Thyroid gland (tissue), 4 donors: ENCODE measurements around the gene FAM78B.

Experiments
- POLR2A ChIP-seq, 2 donors: fragments of 450-650 bp; IDR thresholded peaks; one replicate each; pipeline ENCODE4 v1.6.1; 2017; ENCODE audit warnings: antibody characterized with exemption in 2 of 2, mild to moderate bottlenecking in 2 of 2, moderate library complexity in 1 of 2
- TF ChIP-seq, protein P1 (sequence below), 6 experiments: fragments of 200-600 bp in 3 of 6; fragments of 450-650 bp in 3 of 6; sonication (generic) in 3 of 6; IDR thresholded peaks; one replicate each; pipeline ENCODE4 v1.5.1; 2016 to 2019; ENCODE audit warnings: antibody characterized with exemption in 6 of 6, mild to moderate bottlenecking in 2 of 6, inconsistent platforms in 1 of 6, moderate library complexity in 1 of 6

DNA sequence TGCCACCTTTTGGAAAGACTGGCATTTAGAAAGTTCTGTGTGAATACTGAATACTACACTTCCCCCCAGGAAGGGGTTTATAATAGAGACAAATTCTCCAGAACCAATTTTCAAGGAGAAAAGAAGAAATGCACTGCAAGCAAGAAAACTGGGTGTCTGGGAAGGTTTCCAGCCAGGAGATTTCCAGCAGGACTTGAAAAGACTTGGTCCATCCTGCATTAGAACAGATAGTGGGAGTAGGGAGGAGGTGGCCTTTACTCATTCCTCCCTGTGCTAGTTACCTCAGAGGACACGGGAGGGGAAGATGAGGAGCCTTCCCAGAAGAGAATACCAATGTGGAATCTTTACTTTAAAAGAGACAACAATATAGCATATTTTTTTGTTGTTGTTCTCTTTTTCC lies 52.4 kb downstream of the FAM78B start:
- TF ChIP-seq, protein P1, sequence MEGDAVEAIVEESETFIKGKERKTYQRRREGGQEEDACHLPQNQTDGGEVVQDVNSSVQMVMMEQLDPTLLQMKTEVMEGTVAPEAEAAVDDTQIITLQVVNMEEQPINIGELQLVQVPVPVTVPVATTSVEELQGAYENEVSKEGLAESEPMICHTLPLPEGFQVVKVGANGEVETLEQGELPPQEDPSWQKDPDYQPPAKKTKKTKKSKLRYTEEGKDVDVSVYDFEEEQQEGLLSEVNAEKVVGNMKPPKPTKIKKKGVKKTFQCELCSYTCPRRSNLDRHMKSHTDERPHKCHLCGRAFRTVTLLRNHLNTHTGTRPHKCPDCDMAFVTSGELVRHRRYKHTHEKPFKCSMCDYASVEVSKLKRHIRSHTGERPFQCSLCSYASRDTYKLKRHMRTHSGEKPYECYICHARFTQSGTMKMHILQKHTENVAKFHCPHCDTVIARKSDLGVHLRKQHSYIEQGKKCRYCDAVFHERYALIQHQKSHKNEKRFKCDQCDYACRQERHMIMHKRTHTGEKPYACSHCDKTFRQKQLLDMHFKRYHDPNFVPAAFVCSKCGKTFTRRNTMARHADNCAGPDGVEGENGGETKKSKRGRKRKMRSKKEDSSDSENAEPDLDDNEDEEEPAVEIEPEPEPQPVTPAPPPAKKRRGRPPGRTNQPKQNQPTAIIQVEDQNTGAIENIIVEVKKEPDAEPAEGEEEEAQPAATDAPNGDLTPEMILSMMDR (IDR thresholded peaks at IDR 0.05) = no peak
- TF ChIP-seq POLR2A (IDR thresholded peaks at IDR 0.05) = no peak
